Nephron (organoid): ENCODE data around the gene CDC42BPG.

ENCODE experiments used
- H3K27ac Mint-ChIP-seq, 3 experiments: 2 replicates each; pipeline ENCODE4 v1.8.0; 2020; ENCODE audit warnings: mixed read lengths in 3 of 3, mild to moderate bottlenecking in 2 of 3, moderate library complexity in 1 of 3
- H3K27me3 Mint-ChIP-seq: 2 replicates; pipeline ENCODE4 v1.8.0; 2021; ENCODE audit warnings: low read depth, mild to moderate bottlenecking, moderate library complexity, mixed read lengths
- H3K36me3 Mint-ChIP-seq: 2 replicates; pipeline ENCODE4 v1.8.0; 2020; ENCODE audit warnings: low read depth, mixed read lengths
- H3K4me1 Mint-ChIP-seq: 2 replicates; pipeline ENCODE4 v1.8.0; 2020; ENCODE audit warnings: mixed read lengths
- H3K4me3 Mint-ChIP-seq, 3 experiments: 2 replicates each; pipeline ENCODE4 v1.8.0; 2020; ENCODE audit warnings: mild to moderate bottlenecking in 3 of 3, mixed read lengths in 3 of 3, moderate library complexity in 2 of 3
- H3K9me3 Mint-ChIP-seq: 2 replicates; pipeline ENCODE4 v1.8.0; 2020; ENCODE audit warnings: mixed read lengths
- TF ChIP-seq, protein P1 (sequence below), 3 experiments: fragments of 200-600 bp; sonication (generic); IDR thresholded peaks; one replicate each; pipeline ENCODE4 v1.5.0; 2021; ENCODE audit warnings: antibody characterized with exemption in 3 of 3; ENCODE audit not compliant: unreplicated experiment in 3 of 3

CDC42BPG gene

GRCh38 chr11:64774144-64774543, 70.3 kb downstream of the CDC42BPG start:
- TF ChIP-seq, protein P1, sequence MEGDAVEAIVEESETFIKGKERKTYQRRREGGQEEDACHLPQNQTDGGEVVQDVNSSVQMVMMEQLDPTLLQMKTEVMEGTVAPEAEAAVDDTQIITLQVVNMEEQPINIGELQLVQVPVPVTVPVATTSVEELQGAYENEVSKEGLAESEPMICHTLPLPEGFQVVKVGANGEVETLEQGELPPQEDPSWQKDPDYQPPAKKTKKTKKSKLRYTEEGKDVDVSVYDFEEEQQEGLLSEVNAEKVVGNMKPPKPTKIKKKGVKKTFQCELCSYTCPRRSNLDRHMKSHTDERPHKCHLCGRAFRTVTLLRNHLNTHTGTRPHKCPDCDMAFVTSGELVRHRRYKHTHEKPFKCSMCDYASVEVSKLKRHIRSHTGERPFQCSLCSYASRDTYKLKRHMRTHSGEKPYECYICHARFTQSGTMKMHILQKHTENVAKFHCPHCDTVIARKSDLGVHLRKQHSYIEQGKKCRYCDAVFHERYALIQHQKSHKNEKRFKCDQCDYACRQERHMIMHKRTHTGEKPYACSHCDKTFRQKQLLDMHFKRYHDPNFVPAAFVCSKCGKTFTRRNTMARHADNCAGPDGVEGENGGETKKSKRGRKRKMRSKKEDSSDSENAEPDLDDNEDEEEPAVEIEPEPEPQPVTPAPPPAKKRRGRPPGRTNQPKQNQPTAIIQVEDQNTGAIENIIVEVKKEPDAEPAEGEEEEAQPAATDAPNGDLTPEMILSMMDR (IDR thresholded peaks at IDR 0.05; ENCODE audit: unreplicated experiment in 3 of 3), result no peak
- Mint-ChIP-seq H3K27me3 (no peaks in the 10 kb centered on the region), H3K9me3 (no peaks in the 10 kb centered on the region), H3K4me3 (peak overlapping the region; percentile 27 to 74 (median 66)), H3K27ac (no peak overlapping the region), H3K36me3 (peaks cover 83% of the 10 kb centered on the region), H3K4me1 (peaks cover 67% of the 10 kb centered on the region)
